Breast epithelium (tissue), 4 donors: Measurements from ENCODE around the gene GPC5. TPM values are rescaled to one million over a fixed set of nuclear protein-coding genes. Genes with fewer than 3 reads are reported as not detected.

Experiments used
- DNase-seq, 2 donors: peaks; one replicate each; pipeline ENCODE4 v3.0.0-alpha.2; 2019; ENCODE audit warnings: low spot score in 2 of 2
- H3K27ac ChIP-seq, 2 donors: fragments of 200-600 bp; sonication (generic) in 1 of 2; one replicate each; pipeline ENCODE4 v1.5.1; 2016 to 2019; ENCODE audit warnings: mild to moderate bottlenecking in 1 of 2
- H3K27me3 ChIP-seq, 2 donors: fragments of 200-600 bp; sonication (generic) in 1 of 2; one replicate each; pipeline versions ENCODE4 v1.5.1 to v1.6.0; 2017 to 2019; ENCODE audit warnings: control low read depth in 1 of 2, mild to moderate bottlenecking in 1 of 2
- H3K36me3 ChIP-seq: fragments of 200-600 bp; one replicate; pipeline ENCODE4 v1.5.1; 2019
- H3K4me1 ChIP-seq, 2 donors: fragments of 200-600 bp; sonication (generic); one replicate each; pipeline ENCODE4 v1.5.1; 2016 to 2019; ENCODE audit warnings: control low read depth in 1 of 2
- H3K4me3 ChIP-seq, 3 donors: fragments of 200-600 bp; sonication (generic); 1 replicate in 2 of 3; 2 replicates in 1 of 3; pipeline ENCODE4 v1.5.1; 2016 to 2019; ENCODE audit warnings: mild to moderate bottlenecking in 3 of 3, moderate library complexity in 2 of 3
- H3K9me3 ChIP-seq, 2 donors: fragments of 200-600 bp; sonication (generic) in 1 of 2; one replicate each; pipeline ENCODE4 v1.5.1; 2016 to 2019; ENCODE audit warnings: control low read depth in 1 of 2
- POLR2A ChIP-seq: fragments of 450-650 bp; IDR thresholded peaks from one replicate; pipeline ENCODE4 v1.6.1; 2016; ENCODE audit warnings: antibody characterized with exemption, mild to moderate bottlenecking, moderate library complexity
- POLR2AphosphoS5 ChIP-seq, 3 donors: sonication (generic); formaldehyde crosslinking; IDR thresholded peaks; one replicate each; pipeline ENCODE4 v1.6.1; 2017; ENCODE audit warnings: antibody characterized with exemption in 3 of 3
- intact Hi-C: fragments of 100-400 bp; cut with DNase I; formaldehyde crosslinking; loops from one replicate; pipeline ENCODE4 v1.15.1; 2023; ENCODE audit warnings: low total_unique reads
- total RNA-seq, 3 donors: library from RNA; depleted of rRNA; stranded (reverse); fragments of >200 nt; gene quantifications; one replicate each; pipeline ENCODE4 v1.1.0, GENCODE V29; 2016
- TF ChIP-seq, protein P1 (sequence below), 3 donors: fragments of 450-650 bp; IDR thresholded peaks; one replicate each; pipeline ENCODE4 v1.5.1; 2016 to 2017; ENCODE audit warnings: antibody characterized with exemption in 3 of 3, mild to moderate bottlenecking in 3 of 3, moderate library complexity in 3 of 3

GPC5 gene
- total RNA-seq, 3 donors from 2014 or later = 0.88 to 0.98 TPM; not detected in 1

DNA sequence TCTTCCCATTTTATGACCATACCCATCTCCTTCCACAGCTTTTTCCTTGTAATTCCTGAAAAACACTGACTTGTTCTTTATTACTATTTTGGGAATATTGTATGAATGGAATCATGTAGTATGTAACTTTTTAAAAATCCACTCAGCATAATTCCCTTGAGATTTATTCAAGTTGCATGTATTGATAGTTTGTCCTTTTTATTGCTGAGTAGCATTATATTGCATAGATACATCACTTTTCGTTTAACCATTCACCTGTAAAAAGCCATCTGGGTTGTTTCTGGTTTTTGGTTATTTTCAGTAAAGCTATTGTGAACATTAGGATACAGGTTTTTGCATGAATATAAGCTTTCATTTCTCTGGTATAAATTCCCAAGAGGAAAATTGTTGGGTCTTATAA, 115.4 kb downstream of the GPC5 start:
- no peak for DNase-seq
- TF ChIP-seq, protein P1, sequence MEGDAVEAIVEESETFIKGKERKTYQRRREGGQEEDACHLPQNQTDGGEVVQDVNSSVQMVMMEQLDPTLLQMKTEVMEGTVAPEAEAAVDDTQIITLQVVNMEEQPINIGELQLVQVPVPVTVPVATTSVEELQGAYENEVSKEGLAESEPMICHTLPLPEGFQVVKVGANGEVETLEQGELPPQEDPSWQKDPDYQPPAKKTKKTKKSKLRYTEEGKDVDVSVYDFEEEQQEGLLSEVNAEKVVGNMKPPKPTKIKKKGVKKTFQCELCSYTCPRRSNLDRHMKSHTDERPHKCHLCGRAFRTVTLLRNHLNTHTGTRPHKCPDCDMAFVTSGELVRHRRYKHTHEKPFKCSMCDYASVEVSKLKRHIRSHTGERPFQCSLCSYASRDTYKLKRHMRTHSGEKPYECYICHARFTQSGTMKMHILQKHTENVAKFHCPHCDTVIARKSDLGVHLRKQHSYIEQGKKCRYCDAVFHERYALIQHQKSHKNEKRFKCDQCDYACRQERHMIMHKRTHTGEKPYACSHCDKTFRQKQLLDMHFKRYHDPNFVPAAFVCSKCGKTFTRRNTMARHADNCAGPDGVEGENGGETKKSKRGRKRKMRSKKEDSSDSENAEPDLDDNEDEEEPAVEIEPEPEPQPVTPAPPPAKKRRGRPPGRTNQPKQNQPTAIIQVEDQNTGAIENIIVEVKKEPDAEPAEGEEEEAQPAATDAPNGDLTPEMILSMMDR (IDR thresholded peaks at IDR 0.05) = no peak
- TF ChIP-seq POLR2A (no peak), POLR2AphosphoS5 (IDR thresholded peaks at IDR 0.05) (no peak)
- Histone ChIP-seq H3K9me3 (peaks cover 0 to 3% of the 10 kb centered on the region in 2 donors), H3K36me3 (no peaks in the 10 kb centered on the region), H3K4me1 (no peaks in the 10 kb centered on the region), H3K27ac (no peak overlapping the region), H3K4me3 (no peak overlapping the region), H3K27me3 (no peaks in the 10 kb centered on the region)
- intact Hi-C loops = no loop called here

DNA sequence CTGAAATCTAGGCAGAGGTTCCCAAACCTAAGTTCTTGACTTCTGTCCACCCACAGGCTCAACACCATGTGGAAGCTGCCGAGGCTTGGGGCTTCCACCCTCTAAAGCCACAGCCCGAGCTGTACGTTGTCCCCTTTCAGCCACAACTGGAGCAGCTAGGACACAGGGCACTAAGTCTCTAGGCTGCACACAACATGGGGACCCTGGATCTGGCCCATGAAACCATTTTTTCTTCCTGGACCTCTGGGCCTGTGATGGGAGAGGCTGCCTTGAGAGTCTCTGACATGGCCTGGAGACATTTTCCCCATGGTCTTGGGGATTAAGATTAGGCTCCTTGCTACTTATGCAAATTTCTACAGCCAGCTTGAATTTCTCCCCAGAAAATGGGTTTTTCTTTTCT, 118.4 kb downstream of the GPC5 start:
- H3K4me3 ChIP-seq = no peak overlapping the region
- intact Hi-C loops = no loop called here
- H3K9me3 ChIP-seq = peaks cover 0 to 3% of the 10 kb centered on the region in 2 donors
- DNase-seq = no peak
- no peaks in the 10 kb centered on the region for H3K4me1 ChIP-seq
- no peaks in the 10 kb centered on the region for H3K36me3 ChIP-seq
- H3K27ac ChIP-seq = no peak overlapping the region
- TF ChIP-seq POLR2AphosphoS5 (IDR thresholded peaks at IDR 0.05) = no peak
- TF ChIP-seq, protein P1 (IDR thresholded peaks at IDR 0.05) = no peak
- no peak for TF ChIP-seq POLR2A
- H3K27me3 ChIP-seq = no peaks in the 10 kb centered on the region

DNA sequence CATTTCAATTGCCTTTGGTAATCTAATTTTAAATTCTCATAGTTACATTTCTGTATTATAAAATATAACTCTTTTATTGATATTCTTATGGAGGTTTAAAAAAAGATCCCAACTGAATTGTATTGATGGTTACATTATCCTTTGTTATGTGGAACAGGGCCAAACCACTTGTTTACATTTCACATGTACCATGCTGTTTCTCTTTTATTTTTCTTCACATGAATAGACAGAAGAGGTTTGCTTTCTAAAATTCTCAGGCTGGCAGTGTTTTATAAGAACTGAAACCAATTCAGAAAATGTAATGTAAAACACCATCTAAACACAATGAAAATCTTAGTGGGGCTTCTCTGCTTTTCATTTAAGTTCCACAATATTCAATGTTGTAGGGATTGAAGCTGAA, 122.5 kb downstream of the GPC5 start:
- intact Hi-C loops = no loop called here
- Histone ChIP-seq H3K27me3 (no peaks in the 10 kb centered on the region), H3K36me3 (no peaks in the 10 kb centered on the region), H3K4me1 (no peaks in the 10 kb centered on the region), H3K27ac (no peak overlapping the region), H3K4me3 (no peak overlapping the region), H3K9me3 (peaks cover 0 to 3% of the 10 kb centered on the region in 2 donors)
- no peak for TF ChIP-seq POLR2AphosphoS5 (IDR thresholded peaks at IDR 0.05)
- no peak for TF ChIP-seq POLR2A
- TF ChIP-seq, protein P1 (IDR thresholded peaks at IDR 0.05) = no peak
- DNase-seq = no peak

DNA sequence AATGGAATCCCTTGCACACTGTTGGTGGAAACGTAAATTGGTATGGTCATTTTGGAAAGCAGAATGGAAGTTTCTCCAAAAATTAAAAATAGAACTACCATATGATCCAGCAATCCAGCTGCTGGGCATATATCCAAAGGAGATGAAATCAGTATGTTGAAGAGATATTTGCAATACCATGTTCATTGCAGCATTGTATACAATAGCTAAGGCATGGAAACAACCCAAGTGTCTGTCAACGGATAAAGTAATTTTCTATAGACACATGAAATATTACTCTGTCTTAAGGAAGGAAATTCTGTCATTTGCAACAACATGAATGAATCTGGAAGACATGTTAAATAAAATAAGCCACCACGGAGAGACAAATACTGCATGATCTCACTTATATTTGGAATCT, 124.7 kb downstream of the GPC5 start:
- no peak overlapping the region for H3K27ac ChIP-seq
- TF ChIP-seq, protein P1 (IDR thresholded peaks at IDR 0.05) = no peak
- no peak for TF ChIP-seq POLR2A
- no peak for TF ChIP-seq POLR2AphosphoS5 (IDR thresholded peaks at IDR 0.05)
- no peaks in the 10 kb centered on the region for H3K36me3 ChIP-seq
- intact Hi-C loops = no loop called here
- H3K4me3 ChIP-seq = no peak overlapping the region
- no peaks in the 10 kb centered on the region for H3K27me3 ChIP-seq
- no peak for DNase-seq
- H3K4me1 ChIP-seq = no peaks in the 10 kb centered on the region
- no peaks in the 10 kb centered on the region for H3K9me3 ChIP-seq

DNA sequence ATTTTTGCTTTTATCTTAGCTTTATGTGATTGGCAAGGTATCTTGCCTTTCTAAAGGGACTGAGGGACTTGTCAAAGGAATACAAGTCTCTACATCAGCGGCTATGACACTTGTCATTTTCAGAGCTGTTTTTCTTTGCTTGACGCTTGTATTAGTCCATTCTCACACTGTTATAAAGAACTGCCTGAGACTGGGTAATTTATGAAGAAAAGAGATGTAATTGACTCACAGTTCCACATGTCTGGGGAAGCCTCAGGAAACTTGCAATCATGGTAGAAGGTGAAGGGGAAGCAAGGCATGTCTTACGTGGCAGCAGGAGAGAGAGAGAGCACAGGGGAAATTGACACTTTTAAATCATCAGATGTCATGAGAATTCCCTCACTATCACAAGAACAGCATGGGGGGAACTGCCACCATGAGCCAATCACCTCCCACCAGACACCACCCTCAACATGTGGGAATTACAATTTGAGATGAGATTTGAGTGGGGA, 128.2 kb downstream of the GPC5 start:
- H3K4me3 ChIP-seq = no peak overlapping the region
- no peaks in the 10 kb centered on the region for H3K4me1 ChIP-seq
- DNase-seq = no peak
- TF ChIP-seq, protein P1 (IDR thresholded peaks at IDR 0.05) = no peak
- TF ChIP-seq POLR2AphosphoS5 (IDR thresholded peaks at IDR 0.05) = no peak
- no peak for TF ChIP-seq POLR2A
- H3K9me3 ChIP-seq = no peaks in the 10 kb centered on the region
- intact Hi-C loops = no loop called here
- no peaks in the 10 kb centered on the region for H3K27me3 ChIP-seq
- H3K36me3 ChIP-seq = no peaks in the 10 kb centered on the region
- no peak overlapping the region for H3K27ac ChIP-seq
